ENCODE results near the gene DEK.

DNA sequence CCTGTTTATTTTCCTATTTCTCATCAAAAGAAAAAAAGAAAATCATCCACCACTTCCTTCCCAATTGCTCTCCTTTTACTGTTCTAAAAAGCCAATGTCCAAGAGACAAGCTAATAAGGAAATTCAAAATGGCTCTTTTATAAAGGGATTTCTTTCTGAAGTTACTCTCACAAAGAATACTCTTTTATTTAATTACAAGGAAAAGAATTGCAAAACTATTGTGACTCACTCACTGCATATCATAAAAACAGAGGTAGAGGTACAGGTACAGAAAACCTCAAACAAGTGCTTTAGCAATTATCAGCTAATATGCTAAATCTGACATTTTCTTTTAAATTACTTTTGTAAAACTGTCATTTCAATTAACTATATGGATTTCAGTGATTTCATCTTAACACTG, 18.1 kb downstream of the DEK start:
- no peak for TF ChIP-seq EZH2 (IDR thresholded peaks at IDR 0.05; ENCODE audit: borderline replicate concordance, low read length)
- TF ChIP-seq, protein P1, sequence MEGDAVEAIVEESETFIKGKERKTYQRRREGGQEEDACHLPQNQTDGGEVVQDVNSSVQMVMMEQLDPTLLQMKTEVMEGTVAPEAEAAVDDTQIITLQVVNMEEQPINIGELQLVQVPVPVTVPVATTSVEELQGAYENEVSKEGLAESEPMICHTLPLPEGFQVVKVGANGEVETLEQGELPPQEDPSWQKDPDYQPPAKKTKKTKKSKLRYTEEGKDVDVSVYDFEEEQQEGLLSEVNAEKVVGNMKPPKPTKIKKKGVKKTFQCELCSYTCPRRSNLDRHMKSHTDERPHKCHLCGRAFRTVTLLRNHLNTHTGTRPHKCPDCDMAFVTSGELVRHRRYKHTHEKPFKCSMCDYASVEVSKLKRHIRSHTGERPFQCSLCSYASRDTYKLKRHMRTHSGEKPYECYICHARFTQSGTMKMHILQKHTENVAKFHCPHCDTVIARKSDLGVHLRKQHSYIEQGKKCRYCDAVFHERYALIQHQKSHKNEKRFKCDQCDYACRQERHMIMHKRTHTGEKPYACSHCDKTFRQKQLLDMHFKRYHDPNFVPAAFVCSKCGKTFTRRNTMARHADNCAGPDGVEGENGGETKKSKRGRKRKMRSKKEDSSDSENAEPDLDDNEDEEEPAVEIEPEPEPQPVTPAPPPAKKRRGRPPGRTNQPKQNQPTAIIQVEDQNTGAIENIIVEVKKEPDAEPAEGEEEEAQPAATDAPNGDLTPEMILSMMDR (conservative IDR thresholded peaks at IDR 0.05 in 1 of 2, IDR thresholded peaks at IDR 0.05 in 1 of 2; ENCODE audit: extremely low read depth in 1 of 2, insufficient read depth in 1 of 2, low read depth in 1 of 2, low read length in 2 of 2) = no peak
